OCI-LY3 (cell line): ENCODE measurements around the gene IQGAP1.

ENCODE experiments used
- H2AFZ ChIP-seq: fragments of 200-600, 300-600 bp; shearing (Covaris generic); 2 replicates; pipeline ENCODE4 v1.6.0; 2014; ENCODE audit warnings: antibody characterized with exemption, low read depth, low read length
- H3K27ac ChIP-seq: fragments of 200-600, 300-600 bp; sonication (generic); 2 replicates; pipeline ENCODE4 v1.5.1; 2014; ENCODE audit warnings: mild to moderate bottlenecking, low read length, moderate library complexity, mixed read lengths
- H3K27me3 ChIP-seq: fragments of 200-600, 300-600 bp; sonication (generic); 2 replicates; pipeline ENCODE4 v1.6.1; 2014; ENCODE audit warnings: low read depth, low read length, mixed read lengths
- H3K36me3 ChIP-seq: fragments of 200-600, 300-600 bp; sonication (generic); replicated peaks from 2 replicates; pipeline ENCODE3; 2014; ENCODE audit warnings: low read depth, low read length, mixed read lengths
- H3K4me1 ChIP-seq: fragments of 300-600, 200-600 bp; sonication (generic); 2 replicates; pipeline ENCODE4 v1.6.1; 2014; ENCODE audit warnings: low read length, mixed read lengths
- H3K4me2 ChIP-seq: fragments of 200-600, 300-600 bp; sonication (generic); 2 replicates; pipeline ENCODE4 v1.6.1; 2014; ENCODE audit warnings: low read length, mixed read lengths
- H3K4me3 ChIP-seq: fragments of 300-600, 200-600 bp; sonication (generic); 2 replicates; pipeline ENCODE4 v1.5.1; 2014; ENCODE audit warnings: antibody characterized with exemption, mild to moderate bottlenecking, low read length, moderate library complexity
- H3K79me2 ChIP-seq: fragments of 300-600, 200-600 bp; shearing (Covaris generic); 2 replicates; pipeline ENCODE4 v1.6.1; 2014; ENCODE audit warnings: mild to moderate bottlenecking, low read length, mixed read lengths
- H3K9ac ChIP-seq: fragments of 300-600, 200-600 bp; shearing (Covaris generic); 2 replicates; pipeline ENCODE4 v1.6.0; 2014; ENCODE audit warnings: mild to moderate bottlenecking, low read length, moderate library complexity
- H3K9me3 ChIP-seq: fragments of 200-600, 300-600 bp; shearing (Covaris generic); 2 replicates; pipeline ENCODE4 v1.6.1; 2014; ENCODE audit warnings: low read length, mixed read lengths; ENCODE audit not compliant: insufficient read depth
- H4K20me1 ChIP-seq: fragments of 200-600, 300-600 bp; sonication (generic); 2 replicates; pipeline ENCODE4 v1.6.1; 2016; ENCODE audit warnings: low read length, mixed read lengths; ENCODE audit not compliant: insufficient read depth
- CTCF ChIP-seq: fragments of 200-600, 300-600 bp; sonication (generic); IDR thresholded peaks from 2 replicates; pipeline ENCODE4 v1.5.1; 2014; ENCODE audit warnings: antibody characterized with exemption, low read length, low read depth
- EZH2phosphoT487 ChIP-seq: fragments of 200-600 bp; shearing (Covaris generic); IDR thresholded peaks from 2 replicates; pipeline ENCODE4 v1.6.1; 2018; ENCODE audit warnings: antibody characterized with exemption, mixed run types, low read depth

IQGAP1 gene

DNA sequence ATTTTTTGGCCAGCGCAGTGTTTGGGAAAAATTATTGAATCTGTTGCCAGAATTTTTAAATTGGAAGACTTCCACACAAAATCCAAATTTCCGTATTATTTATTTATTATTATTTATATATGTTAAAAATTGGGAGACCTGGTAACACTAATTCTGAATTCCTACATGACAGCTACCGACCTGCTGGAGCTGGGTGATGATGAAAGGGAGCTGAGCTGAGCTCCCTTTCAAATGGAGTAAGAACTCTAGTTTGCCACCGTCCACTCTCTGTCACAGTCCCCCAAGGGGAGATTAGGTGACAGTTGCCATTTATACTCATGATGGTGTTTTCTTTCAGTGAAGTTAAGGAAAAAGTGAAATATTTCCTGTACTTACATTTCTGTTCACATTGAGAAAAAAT lies 143.1 kb downstream of the IQGAP1 start:
- Histone ChIP-seq H3K27ac (no peak overlapping the region), H3K9ac (peak overlapping the region; percentile 72; the same call in 1 of the 2 replicates), H3K79me2 (peaks cover 19% of the 10 kb centered on the region), H3K27me3 (no peaks in the 10 kb centered on the region), H2AFZ (no peak overlapping the region), H3K4me3 (peak overlapping the region; percentile 80), H3K9me3 (no peaks in the 10 kb centered on the region), H3K4me2 (peak overlapping the region; percentile 80), H4K20me1 (peaks cover 25% of the 10 kb centered on the region), H3K4me1 (peaks cover 4% of the 10 kb centered on the region; the same call in 1 of the 2 replicates), H3K36me3 (no peaks in the 10 kb centered on the region)
- TF ChIP-seq EZH2phosphoT487 = no peak
- no peak for TF ChIP-seq CTCF

- Histone ChIP-seq H3K4me3 (no peak overlapping the region), H4K20me1 (peaks cover 25% of the 10 kb centered on the region), H3K79me2 (peaks cover 19% of the 10 kb centered on the region), H2AFZ (no peak overlapping the region), H3K36me3 (peaks cover 4% of the 10 kb centered on the region), H3K9me3 (no peaks in the 10 kb centered on the region), H3K4me2 (no peak overlapping the region), H3K9ac (no peak overlapping the region), H3K4me1 (no peaks in the 10 kb centered on the region), H3K27ac (no peak overlapping the region), H3K27me3 (no peaks in the 10 kb centered on the region)
- TF ChIP-seq EZH2phosphoT487 (no peak), CTCF (no peak)
Measured at GRCh38 chr15:90535254-90535653, 147.2 kb downstream of the IQGAP1 start.

DNA sequence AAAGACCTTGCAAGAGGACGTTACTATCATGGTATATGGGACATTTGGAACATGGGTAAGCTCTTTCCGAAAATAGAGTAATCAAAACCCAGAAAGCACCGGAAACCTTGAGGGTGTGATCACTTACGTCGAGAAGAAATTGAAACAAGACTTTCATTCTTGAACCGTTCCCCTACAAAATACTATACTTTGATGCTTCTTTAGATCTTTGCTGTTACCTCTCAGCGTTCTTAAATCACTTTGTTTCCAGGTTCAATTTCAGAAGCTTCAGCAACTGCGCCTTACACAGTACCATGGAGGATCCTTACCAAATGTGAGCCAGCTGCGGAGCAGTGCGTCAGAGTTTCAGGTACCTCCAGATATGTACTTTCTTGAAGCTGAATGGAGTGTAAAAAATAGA lies 151.7 kb downstream of the IQGAP1 start:
- Histone ChIP-seq H3K4me3 (no peak overlapping the region), H3K4me2 (no peak overlapping the region), H4K20me1 (peaks cover 10% of the 10 kb centered on the region), H3K9ac (no peak overlapping the region), H3K4me1 (no peaks in the 10 kb centered on the region), H3K27me3 (no peaks in the 10 kb centered on the region), H2AFZ (no peak overlapping the region), H3K27ac (no peak overlapping the region), H3K9me3 (no peaks in the 10 kb centered on the region), H3K79me2 (peaks cover 4% of the 10 kb centered on the region; the same call in 1 of the 2 replicates), H3K36me3 (peaks cover 4% of the 10 kb centered on the region)
- no peak for TF ChIP-seq EZH2phosphoT487
- TF ChIP-seq CTCF = no peak

- Histone ChIP-seq H3K4me3 (no peak overlapping the region), H3K79me2 (no peaks in the 10 kb centered on the region), H3K36me3 (peaks cover 4% of the 10 kb centered on the region), H3K4me1 (no peaks in the 10 kb centered on the region), H2AFZ (no peak overlapping the region), H3K27me3 (no peaks in the 10 kb centered on the region), H3K27ac (no peak overlapping the region), H3K4me2 (no peak overlapping the region), H3K9ac (no peak overlapping the region), H4K20me1 (peaks cover 4% of the 10 kb centered on the region), H3K9me3 (no peaks in the 10 kb centered on the region)
- TF ChIP-seq CTCF (no peak), EZH2phosphoT487 (no peak)
Measured at GRCh38 chr15:90540768-90541167, 152.7 kb downstream of the IQGAP1 start.
